GM23338 (cell line): ENCODE measurements around the gene TIMM17B. TPM values are rescaled to one million over a fixed set of nuclear protein-coding genes. Genes with fewer than 3 reads are reported as not detected.

Source experiments
- ATAC-seq: fragments of 200-7000 bp; cut with Tn5 transposase; 3 replicates; pipeline ENCODE4 v1.9.1; 2020
- DNase-seq: peaks from one replicate; pipeline ENCODE4 v3.0.0-alpha.2; 2015; ENCODE audit warnings: low spot score
- H2AFZ ChIP-seq: fragments of 200-600 bp; sonication (generic); 2 replicates; pipeline ENCODE4 v1.8.0; 2016; ENCODE audit warnings: antibody characterized with exemption, mild to moderate bottlenecking, moderate library complexity
- H3F3A ChIP-seq: fragments of 200-600 bp; sonication (generic); replicated peaks from 2 replicates; pipeline ENCODE4 v1.8.0; 2017; ENCODE audit warnings: antibody characterized with exemption, mixed run types, low read depth
- H3K27ac ChIP-seq: fragments of 200-600 bp; sonication (generic); 2 replicates; pipeline ENCODE4 v1.6.1; 2016; ENCODE audit warnings: low read depth
- H3K27me3 ChIP-seq: fragments of 200-600 bp; sonication (generic); 2 replicates; pipeline ENCODE4 v1.8.0; 2016; ENCODE audit warnings: mild to moderate bottlenecking, mixed run types, moderate library complexity; ENCODE audit not compliant: insufficient read depth
- H3K36me3 ChIP-seq: fragments of 200-600 bp; sonication (generic); 2 replicates; pipeline ENCODE4 v1.8.0; 2016; ENCODE audit warnings: mild to moderate bottlenecking; ENCODE audit not compliant: insufficient read depth
- H3K4me1 ChIP-seq: fragments of 200-600 bp; sonication (generic); 2 replicates; pipeline ENCODE4 v1.8.0; 2016; ENCODE audit warnings: mild to moderate bottlenecking, moderate library complexity; ENCODE audit not compliant: insufficient read depth
- H3K4me2 ChIP-seq: fragments of 200-600 bp; sonication (generic); 2 replicates; pipeline ENCODE4 v1.7.1; 2017; ENCODE audit warnings: mixed run types
- H3K4me3 ChIP-seq: fragments of 200-600 bp; sonication (generic); 2 replicates; pipeline ENCODE4 v1.6.1; 2016; ENCODE audit warnings: mixed run types
- H3K79me2 ChIP-seq: fragments of 200-600 bp; sonication (generic); replicated peaks from 2 replicates; pipeline ENCODE4 v1.8.0; 2017; ENCODE audit warnings: mild to moderate bottlenecking; ENCODE audit not compliant: insufficient read depth
- H3K9me2 ChIP-seq: fragments of 200-600 bp; sonication (generic); 2 replicates; pipeline ENCODE4 v1.8.0; 2017; ENCODE audit not compliant: insufficient read depth
- H4K20me1 ChIP-seq: fragments of 200-600 bp; sonication (generic); replicated peaks from 2 replicates; pipeline ENCODE4 v1.8.0; 2017; ENCODE audit warnings: mild to moderate bottlenecking; ENCODE audit not compliant: insufficient read depth
- H3K27ac Mint-ChIP-seq: 2 replicates; pipeline ENCODE4 v1.8.0; 2020; ENCODE audit warnings: inconsistent platforms, mild to moderate bottlenecking, moderate library complexity, mixed read lengths
- H3K27me3 Mint-ChIP-seq: 3 replicates; pipeline ENCODE4 v1.8.0; 2022; ENCODE audit warnings: low read depth, mild to moderate bottlenecking, moderate library complexity, mixed read lengths, inconsistent platforms; ENCODE audit not compliant: insufficient read depth, poor library complexity
- H3K36me3 Mint-ChIP-seq: 3 replicates; pipeline ENCODE4 v1.8.0; 2021; ENCODE audit warnings: low read depth, mild to moderate bottlenecking, inconsistent platforms, moderate library complexity, mixed read lengths
- H3K4me1 Mint-ChIP-seq: 3 replicates; pipeline ENCODE4 v1.8.0; 2020; ENCODE audit warnings: mild to moderate bottlenecking, inconsistent platforms, mixed read lengths
- H3K4me3 Mint-ChIP-seq: 3 replicates; pipeline ENCODE4 v1.8.0; 2021; ENCODE audit warnings: moderate library complexity, mild to moderate bottlenecking, inconsistent platforms, mixed read lengths
- H3K9me3 Mint-ChIP-seq: 3 replicates; pipeline ENCODE4 v1.8.0; 2020; ENCODE audit warnings: moderate library complexity, mild to moderate bottlenecking, inconsistent platforms, mixed read lengths
- CTCF ChIP-seq, 2 experiments: fragments of 200-600 bp in 1 of 2; sonication (generic) in 1 of 2; conservative IDR thresholded peaks; 2 replicates each; pipeline versions ENCODE4 v1.5.1 to v1.6.1; 2016 to 2017; ENCODE audit warnings: antibody characterized with exemption in 2 of 2, low read depth in 2 of 2, mild to moderate bottlenecking in 2 of 2, moderate library complexity in 1 of 2
- EZH2 ChIP-seq: fragments of 200-600 bp; sonication (generic); IDR thresholded peaks from one replicate; pipeline ENCODE4 v1.8.0; 2017; ENCODE audit warnings: antibody characterized with exemption, mild to moderate bottlenecking, low read depth; ENCODE audit not compliant: unreplicated experiment
- EZH2phosphoT487 ChIP-seq: fragments of 200-600 bp; sonication (generic); IDR thresholded peaks from one replicate; pipeline ENCODE4 v1.8.1; 2018; ENCODE audit warnings: antibody characterized with exemption; ENCODE audit not compliant: unreplicated experiment
- NANOG ChIP-seq: IDR thresholded peaks from 2 replicates; pipeline ENCODE4 v1.6.1; 2016; ENCODE audit warnings: antibody characterized with exemption, borderline replicate concordance
- POLR2AphosphoS5 ChIP-seq: IDR thresholded peaks from 2 replicates; pipeline ENCODE4 v1.6.1; 2016; ENCODE audit warnings: antibody characterized with exemption, low read depth
- ZNF114 ChIP-seq: fragments of 250-450 bp; sonication (Bioruptor Pico); IDR thresholded peaks from 2 replicates; pipeline ENCODE4 v1.5.0; 2020; ENCODE audit warnings: mild to moderate bottlenecking, moderate library complexity
- polyA plus RNA-seq: library from polyadenylated mRNA; unstranded; fragments of >200 nt; fragmentation: Nextera tagmentation; extraction: Ambion mirVana; gene quantifications from 2 replicates; pipeline ENCODE4 v1.2.1, GENCODE V29; 2016
- total RNA-seq: library from RNA; depleted of rRNA; stranded (reverse); fragments of >200 nt; shearing (Covaris generic); gene quantifications from 2 replicates; pipeline ENCODE4 v1.2.3, GENCODE V29; 2014
- TF ChIP-seq, protein P1 (sequence below): fragments of 250-450 bp; sonication (Bioruptor Pico); IDR thresholded peaks from 2 replicates; pipeline ENCODE4 v1.5.0; 2020; ENCODE audit warnings: mild to moderate bottlenecking, moderate library complexity
- TF ChIP-seq, protein P2 (sequence below): IDR thresholded peaks from 2 replicates; pipeline ENCODE4 v1.6.1; 2016; ENCODE audit warnings: antibody characterized with exemption
- TF ChIP-seq, protein P3 (sequence below): IDR thresholded peaks from one replicate; pipeline ENCODE4 v1.6.1; 2018; ENCODE audit warnings: antibody characterized with exemption; ENCODE audit not compliant: unreplicated experiment

The TIMM17B gene
- total and polyA plus RNA-seq, 2 experiments from 2014 or later, result 67.1 to 147 TPM

DNA sequence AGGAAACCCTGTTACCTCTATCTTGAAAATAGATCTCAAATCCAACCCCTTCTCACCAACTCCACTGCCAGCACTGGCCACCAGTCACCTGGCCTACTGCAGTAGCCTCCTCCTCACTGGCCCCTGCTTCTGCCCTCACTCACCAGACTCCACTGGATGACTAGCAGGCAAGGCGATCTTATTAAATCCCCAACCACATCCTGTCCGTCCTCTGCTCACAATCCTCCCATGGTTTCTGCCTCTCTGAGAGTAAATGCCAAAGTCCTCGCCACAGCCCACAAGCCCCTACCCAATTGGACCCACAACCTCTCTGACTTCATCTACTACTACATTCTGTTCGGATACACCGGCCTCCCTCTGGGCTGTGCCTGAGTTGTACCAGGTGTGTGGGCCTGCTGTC is 26.7 kb upstream of the TIMM17B start (continued):
- TF ChIP-seq, protein P1, sequence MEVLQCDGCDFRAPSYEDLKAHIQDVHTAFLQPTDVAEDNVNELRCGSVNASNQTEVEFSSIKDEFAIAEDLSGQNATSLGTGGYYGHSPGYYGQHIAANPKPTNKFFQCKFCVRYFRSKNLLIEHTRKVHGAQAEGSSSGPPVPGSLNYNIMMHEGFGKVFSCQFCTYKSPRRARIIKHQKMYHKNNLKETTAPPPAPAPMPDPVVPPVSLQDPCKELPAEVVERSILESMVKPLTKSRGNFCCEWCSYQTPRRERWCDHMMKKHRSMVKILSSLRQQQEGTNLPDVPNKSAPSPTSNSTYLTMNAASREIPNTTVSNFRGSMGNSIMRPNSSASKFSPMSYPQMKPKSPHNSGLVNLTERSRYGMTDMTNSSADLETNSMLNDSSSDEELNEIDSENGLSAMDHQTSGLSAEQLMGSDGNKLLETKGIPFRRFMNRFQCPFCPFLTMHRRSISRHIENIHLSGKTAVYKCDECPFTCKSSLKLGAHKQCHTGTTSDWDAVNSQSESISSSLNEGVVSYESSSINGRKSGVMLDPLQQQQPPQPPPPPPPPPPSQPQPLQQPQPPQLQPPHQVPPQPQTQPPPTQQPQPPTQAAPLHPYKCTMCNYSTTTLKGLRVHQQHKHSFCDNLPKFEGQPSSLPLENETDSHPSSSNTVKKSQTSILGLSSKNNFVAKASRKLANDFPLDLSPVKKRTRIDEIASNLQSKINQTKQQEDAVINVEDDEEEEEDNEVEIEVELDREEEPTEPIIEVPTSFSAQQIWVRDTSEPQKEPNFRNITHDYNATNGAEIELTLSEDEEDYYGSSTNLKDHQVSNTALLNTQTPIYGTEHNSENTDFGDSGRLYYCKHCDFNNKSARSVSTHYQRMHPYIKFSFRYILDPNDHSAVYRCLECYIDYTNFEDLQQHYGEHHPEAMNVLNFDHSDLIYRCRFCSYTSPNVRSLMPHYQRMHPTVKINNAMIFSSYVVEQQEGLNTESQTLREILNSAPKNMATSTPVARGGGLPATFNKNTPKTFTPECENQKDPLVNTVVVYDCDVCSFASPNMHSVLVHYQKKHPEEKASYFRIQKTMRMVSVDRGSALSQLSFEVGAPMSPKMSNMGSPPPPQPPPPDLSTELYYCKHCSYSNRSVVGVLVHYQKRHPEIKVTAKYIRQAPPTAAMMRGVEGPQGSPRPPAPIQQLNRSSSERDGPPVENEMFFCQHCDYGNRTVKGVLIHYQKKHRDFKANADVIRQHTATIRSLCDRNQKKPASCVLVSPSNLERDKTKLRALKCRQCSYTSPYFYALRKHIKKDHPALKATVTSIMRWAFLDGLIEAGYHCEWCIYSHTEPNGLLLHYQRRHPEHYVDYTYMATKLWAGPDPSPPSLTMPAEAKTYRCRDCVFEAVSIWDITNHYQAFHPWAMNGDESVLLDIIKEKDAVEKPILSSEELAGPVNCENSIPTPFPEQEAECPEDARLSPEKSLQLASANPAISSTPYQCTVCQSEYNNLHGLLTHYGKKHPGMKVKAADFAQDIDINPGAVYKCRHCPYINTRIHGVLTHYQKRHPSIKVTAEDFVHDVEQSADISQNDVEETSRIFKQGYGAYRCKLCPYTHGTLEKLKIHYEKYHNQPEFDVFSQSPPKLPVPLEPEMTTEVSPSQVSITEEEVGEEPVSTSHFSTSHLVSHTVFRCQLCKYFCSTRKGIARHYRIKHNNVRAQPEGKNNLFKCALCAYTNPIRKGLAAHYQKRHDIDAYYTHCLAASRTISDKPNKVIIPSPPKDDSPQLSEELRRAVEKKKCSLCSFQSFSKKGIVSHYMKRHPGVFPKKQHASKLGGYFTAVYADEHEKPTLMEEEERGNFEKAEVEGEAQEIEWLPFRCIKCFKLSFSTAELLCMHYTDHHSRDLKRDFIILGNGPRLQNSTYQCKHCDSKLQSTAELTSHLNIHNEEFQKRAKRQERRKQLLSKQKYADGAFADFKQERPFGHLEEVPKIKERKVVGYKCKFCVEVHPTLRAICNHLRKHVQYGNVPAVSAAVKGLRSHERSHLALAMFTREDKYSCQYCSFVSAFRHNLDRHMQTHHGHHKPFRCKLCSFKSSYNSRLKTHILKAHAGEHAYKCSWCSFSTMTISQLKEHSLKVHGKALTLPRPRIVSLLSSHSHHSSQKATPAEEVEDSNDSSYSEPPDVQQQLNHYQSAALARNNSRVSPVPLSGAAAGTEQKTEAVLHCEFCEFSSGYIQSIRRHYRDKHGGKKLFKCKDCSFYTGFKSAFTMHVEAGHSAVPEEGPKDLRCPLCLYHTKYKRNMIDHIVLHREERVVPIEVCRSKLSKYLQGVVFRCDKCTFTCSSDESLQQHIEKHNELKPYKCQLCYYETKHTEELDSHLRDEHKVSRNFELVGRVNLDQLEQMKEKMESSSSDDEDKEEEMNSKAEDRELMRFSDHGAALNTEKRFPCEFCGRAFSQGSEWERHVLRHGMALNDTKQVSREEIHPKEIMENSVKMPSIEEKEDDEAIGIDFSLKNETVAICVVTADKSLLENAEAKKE (CRISPR knock-in tag), result no peak
- no peak for TF ChIP-seq EZH2
- TF ChIP-seq ZNF114 (CRISPR knock-in tag), result no peak
- TF ChIP-seq POLR2AphosphoS5, result no peak
- no peak for TF ChIP-seq CTCF (conservative IDR thresholded peaks at IDR 0.05; ENCODE audit: low read depth in 2 of 2)
- no peak for TF ChIP-seq EZH2phosphoT487
- TF ChIP-seq, protein P2, sequence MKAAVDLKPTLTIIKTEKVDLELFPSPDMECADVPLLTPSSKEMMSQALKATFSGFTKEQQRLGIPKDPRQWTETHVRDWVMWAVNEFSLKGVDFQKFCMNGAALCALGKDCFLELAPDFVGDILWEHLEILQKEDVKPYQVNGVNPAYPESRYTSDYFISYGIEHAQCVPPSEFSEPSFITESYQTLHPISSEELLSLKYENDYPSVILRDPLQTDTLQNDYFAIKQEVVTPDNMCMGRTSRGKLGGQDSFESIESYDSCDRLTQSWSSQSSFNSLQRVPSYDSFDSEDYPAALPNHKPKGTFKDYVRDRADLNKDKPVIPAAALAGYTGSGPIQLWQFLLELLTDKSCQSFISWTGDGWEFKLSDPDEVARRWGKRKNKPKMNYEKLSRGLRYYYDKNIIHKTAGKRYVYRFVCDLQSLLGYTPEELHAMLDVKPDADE, result no peak

GRCh38 chrX:48923771-48924170 is 26.2 kb upstream of the TIMM17B start:
- Histone ChIP-seq H3K27ac (no peak overlapping the region), H3K4me1 (peaks cover 21% of the 10 kb centered on the region), H3K4me2 (no peak overlapping the region), H3K27me3 (no peaks in the 10 kb centered on the region), H3F3A (0 out of 2 replicates have a peak, but pooled peaks cover 8% of the 10 kb centered on the region), H3K4me3 (no peak overlapping the region), H3K79me2 (peaks cover 24% of the 10 kb centered on the region), H3K36me3 (no peaks in the 10 kb centered on the region), H4K20me1 (no peaks in the 10 kb centered on the region), H2AFZ (no peak overlapping the region), H3K9me2 (no peaks in the 10 kb centered on the region)
- Mint-ChIP-seq H3K4me1 (peaks cover 50% of the 10 kb centered on the region), H3K27me3 (peaks cover 21% of the 10 kb centered on the region), H3K9me3 (no peaks in the 10 kb centered on the region), H3K4me3 (no peak overlapping the region), H3K27ac (peak overlapping the region; percentile 85; the same call in 1 of the 2 replicates), H3K36me3 (peaks cover 52% of the 10 kb centered on the region)
- ATAC-seq (no peak), DNase-seq (no peak)
- TF ChIP-seq NANOG (no peak), ZNF114 (CRISPR knock-in tag) (no peak), EZH2 (no peak), EZH2phosphoT487 (no peak)
- TF ChIP-seq, protein P3, sequence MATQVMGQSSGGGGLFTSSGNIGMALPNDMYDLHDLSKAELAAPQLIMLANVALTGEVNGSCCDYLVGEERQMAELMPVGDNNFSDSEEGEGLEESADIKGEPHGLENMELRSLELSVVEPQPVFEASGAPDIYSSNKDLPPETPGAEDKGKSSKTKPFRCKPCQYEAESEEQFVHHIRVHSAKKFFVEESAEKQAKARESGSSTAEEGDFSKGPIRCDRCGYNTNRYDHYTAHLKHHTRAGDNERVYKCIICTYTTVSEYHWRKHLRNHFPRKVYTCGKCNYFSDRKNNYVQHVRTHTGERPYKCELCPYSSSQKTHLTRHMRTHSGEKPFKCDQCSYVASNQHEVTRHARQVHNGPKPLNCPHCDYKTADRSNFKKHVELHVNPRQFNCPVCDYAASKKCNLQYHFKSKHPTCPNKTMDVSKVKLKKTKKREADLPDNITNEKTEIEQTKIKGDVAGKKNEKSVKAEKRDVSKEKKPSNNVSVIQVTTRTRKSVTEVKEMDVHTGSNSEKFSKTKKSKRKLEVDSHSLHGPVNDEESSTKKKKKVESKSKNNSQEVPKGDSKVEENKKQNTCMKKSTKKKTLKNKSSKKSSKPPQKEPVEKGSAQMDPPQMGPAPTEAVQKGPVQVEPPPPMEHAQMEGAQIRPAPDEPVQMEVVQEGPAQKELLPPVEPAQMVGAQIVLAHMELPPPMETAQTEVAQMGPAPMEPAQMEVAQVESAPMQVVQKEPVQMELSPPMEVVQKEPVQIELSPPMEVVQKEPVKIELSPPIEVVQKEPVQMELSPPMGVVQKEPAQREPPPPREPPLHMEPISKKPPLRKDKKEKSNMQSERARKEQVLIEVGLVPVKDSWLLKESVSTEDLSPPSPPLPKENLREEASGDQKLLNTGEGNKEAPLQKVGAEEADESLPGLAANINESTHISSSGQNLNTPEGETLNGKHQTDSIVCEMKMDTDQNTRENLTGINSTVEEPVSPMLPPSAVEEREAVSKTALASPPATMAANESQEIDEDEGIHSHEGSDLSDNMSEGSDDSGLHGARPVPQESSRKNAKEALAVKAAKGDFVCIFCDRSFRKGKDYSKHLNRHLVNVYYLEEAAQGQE, result no peak
